Ramos (cell line): ENCODE measurements around the gene ARHGAP8.

ENCODE experiments used
- in situ Hi-C: fragments of 300-500 bp; cut with MboI; formaldehyde crosslinking; loops from one replicate; pipeline ENCODE4 v1.14.3; 2022; ENCODE audit warnings: low sequenced_read_pairs; ENCODE audit not compliant: unreplicated experiment

ARHGAP8 gene

DNA sequence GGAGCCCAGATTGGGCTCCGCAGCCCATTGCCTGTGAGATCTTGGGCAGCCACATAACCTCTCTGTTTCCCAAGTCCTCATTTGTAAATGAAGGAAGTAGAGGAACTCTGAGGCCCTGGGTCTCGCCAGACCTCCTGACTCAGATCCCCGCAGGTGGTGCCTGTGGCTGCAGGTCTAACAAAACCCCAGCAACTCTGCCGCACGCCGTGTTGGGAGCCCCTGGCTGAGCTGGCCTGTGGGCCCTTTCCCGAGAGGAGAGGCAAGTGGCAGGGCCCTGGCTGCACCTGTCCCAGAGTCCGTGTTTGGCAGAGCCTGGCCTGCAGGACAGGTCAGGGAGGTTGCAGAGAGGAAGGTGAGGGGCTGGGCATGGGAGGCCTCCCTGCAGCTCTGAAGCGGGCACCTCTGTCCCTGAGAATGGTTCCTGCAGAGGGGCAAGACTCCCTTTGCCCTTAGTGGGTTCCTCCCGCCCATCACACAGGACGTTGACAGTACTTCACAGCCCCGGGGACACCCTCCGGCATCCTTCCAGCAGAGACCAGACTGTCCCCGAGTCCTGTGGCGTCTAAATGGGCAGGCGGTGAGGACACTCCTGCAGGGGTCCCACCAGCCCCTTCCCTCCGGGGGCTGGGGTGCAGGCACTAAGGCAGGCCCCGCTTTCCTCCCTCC lies 67.7 kb downstream of the ARHGAP8 start:
- in situ Hi-C loops, result no loop called here

GRCh38 chr22:44821741-44822475 lies 69.5 kb downstream of the ARHGAP8 start:
- in situ Hi-C loops, result no loop called here

GRCh38 chr22:44822534-44822933 lies 70.2 kb downstream of the ARHGAP8 start:
- in situ Hi-C loops, result no loop called here

GRCh38 chr22:44823396-44823795 lies 71.0 kb downstream of the ARHGAP8 start:
- in situ Hi-C loops, result no loop called here

- in situ Hi-C loops, result no loop called here
These were observed 71.4 kb downstream of the ARHGAP8 start for GRCh38 chr22:44823806-44824205.

- in situ Hi-C loops, result no loop called here
These were observed 71.9 kb downstream of the ARHGAP8 start for GRCh38 chr22:44824271-44824670.

DNA sequence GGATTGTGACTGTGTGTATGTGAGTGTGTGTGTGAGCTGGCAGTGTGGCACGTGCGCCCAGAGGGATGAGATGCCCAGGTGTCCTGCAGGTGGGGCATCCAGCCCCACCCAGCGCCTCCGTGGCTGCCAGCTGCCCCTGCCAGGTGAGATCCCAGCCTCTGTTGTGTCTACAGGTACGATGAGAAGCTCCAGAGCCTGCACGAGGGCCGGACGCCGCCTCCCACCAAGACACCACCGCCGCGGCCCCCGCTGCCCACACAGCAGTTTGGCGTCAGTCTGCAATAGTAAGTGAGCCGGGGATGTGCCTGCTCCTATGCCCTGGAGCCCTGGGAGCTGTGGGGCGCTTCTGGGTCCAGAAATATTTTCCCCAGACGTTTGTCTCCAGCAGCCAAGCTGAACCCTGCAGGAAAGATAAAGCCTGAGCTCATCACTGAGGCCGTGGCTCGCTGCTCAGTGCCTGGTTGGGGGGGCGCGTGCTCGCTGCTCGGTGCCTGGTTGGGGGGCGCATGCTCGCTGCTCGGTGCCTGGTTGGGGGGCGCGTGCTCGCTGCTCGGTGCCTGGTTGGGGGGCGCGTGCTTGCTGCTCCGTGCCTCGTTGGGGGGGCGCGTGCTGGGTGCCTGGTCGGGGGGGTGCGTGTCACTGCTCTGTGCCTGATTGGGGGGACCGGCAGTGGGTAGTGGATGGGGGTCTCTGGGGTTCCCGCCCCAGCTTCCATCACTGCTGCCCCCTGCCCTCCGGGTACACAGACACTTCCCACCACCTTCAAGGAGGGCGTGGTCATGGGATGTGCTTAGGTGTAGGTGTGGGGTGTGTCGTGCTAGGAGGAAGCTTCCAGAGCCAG lies 73.2 kb downstream of the ARHGAP8 start:
- in situ Hi-C loops, result no loop called here

DNA sequence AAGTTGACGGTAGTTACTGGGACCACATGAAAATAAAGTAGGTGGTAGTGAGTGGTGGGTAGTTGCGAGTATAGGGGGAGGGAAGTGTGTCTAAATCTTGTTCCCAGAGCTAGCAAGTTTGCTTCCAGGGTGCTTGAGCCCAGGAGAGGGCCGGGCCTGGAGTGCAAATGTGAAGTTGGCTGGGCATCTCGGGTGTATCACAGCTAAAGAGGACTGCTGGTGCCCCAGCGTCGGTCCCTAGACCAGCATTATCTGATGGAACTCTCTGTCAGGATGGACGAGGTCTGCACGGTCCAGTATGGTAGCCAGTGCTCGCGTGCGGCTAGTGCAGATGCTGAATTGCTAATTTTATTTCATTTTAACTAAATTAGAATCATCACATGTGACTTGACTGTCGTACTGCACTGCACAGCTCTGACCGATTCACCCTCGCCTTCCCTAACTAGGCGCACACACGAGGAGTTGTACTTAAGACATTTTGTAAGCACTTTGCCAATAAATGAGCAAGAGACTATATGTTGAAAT lies 75.4 kb downstream of the ARHGAP8 start:
- in situ Hi-C loops, result no loop called here

DNA sequence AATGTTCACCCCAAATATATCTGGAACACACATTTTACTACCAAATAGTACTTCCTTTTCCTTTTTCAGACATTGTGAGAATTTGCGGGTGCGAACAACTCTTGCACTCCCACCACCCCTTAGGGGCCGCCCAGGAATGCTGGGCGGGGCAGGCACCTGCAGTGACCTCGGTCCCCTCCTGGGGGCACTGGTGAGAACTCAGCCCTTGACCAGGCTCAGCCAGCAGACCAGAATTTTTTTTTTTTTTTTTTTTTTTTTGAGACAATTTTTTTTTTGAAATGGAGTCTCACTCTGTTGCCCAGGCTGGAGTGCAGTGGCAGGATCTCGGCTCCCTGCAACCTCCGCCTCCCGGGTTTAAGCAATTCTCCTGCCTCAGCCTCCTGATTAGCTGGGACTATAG lies 75.8 kb downstream of the ARHGAP8 start:
- in situ Hi-C loops, result no loop called here

DNA sequence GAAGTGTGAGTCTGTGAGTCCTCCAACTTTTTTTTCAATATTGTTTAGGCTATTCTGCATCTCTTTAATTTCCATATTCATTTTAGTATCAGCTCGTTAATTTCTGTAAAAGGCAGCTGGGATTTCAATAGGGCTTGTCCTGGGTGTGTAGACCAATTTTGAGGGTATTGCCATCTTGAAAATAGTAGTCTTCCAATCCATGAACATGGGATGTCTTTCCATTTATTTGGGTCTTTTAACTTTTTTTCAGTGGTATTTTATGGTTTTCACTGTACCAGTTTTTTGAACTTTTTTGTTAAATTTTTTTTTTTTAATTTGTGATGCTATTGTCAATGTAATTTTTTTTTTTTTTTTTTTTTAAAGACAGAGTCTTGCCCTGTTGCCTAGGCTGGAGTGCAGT lies 79.5 kb downstream of the ARHGAP8 start:
- in situ Hi-C loops, result no loop called here

DNA sequence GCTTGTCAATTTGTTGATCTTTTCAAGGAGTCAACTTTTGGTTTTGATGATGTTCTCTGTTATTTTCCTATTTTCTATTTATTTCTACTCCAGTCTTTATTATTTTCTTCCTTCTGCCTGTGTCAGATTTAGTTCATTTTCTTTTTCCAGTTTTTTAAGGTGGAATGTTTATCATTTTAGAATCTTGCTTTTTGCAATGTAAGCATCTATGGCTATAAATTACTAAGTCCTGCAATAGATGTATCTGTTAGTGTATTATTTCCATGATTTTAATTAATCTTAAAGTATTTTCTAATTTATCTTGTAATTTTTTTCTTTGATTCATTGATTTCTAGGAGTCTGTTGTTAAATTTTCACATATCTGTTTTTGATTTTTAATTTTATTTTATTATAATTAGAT lies 81.7 kb downstream of the ARHGAP8 start:
- in situ Hi-C loops, result no loop called here

DNA sequence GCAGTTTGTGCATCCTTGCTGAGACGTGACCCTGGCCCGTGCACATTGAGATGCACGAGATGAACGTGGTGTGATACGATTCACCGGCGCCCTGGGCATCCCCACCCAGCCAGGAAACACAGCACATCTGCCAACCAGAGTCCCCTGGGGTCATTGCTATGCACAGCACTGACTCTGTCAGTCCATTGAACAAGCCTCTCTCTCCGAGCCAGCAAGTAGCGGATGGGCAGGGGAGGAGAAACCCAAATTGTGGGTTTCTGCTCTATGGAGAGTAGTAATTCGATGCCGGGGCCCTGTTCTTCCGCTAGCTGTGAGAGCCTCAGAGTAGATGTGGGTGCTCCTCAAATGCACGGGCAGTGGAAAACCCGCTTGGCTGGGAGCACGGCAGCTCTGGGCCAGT lies 85.1 kb downstream of the ARHGAP8 start:
- in situ Hi-C loops, result no loop called here

- in situ Hi-C loops, result no loop called here
These were observed 86.1 kb downstream of the ARHGAP8 start for GRCh38 chr22:44838316-44839016.

DNA sequence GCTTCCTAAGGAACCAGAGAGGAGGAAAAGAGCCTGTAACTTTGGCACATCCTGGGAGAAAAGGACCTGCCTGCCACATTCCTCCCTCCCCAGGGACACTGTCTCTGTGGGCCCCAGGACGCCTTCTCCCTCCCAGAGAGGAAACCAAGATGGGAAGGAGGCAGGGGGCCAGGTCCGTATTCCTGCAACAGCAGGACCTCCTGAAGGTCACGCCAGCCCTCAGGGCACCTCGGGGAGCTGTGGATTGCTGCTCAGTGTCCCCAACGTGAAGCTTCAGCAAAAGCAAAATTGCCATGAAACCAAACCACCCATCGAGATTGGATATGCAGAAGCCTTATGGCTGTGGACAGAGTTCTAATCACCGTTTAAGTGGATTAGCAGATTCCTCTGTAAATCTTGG lies 86.7 kb downstream of the ARHGAP8 start:
- in situ Hi-C loops, result no loop called here

DNA sequence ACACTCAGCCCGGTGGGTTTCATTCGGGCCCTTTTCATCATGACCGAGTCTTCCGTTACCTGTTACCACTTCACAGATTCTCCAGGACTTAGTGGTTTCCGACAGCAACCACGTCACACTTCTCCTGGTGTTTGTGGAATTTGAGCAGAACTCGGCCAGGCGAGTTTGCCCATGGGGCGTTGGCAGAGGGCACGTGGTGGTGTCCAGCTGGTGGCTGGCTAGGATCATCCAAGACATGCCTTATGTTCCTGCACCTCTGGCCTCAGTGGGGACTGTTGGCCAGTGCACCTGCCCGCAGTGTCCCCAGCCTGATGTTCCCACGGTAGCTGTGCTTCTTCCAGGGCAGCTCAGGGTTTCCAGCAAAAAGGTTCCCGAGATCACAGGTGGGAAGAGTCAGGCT lies 87.3 kb downstream of the ARHGAP8 start:
- in situ Hi-C loops, result no loop called here

- in situ Hi-C loops, result no loop called here
These were observed 88.4 kb downstream of the ARHGAP8 start for GRCh38 chr22:44840611-44841322.

DNA sequence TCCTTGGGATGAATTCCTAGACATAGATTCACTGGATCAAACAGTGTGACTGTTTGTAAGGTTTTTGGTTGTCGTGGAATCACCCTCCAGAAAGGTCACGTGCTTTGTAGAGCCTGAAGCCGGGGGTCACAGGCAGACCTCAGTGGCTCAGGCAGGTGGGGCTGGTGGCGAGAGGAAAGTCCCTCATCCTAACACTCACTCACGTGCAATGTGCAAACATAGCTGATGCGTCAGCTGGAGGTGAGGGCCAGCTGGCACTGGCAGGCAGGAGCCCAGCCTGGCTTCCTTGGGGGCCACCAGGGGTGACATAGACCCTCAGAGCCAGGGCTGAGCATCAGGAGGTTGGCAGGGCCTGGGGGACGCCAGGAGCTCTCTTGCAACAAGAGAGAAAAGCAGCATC lies 90.0 kb downstream of the ARHGAP8 start:
- in situ Hi-C loops, result no loop called here

- in situ Hi-C loops, result no loop called here
These were observed 92.8 kb downstream of the ARHGAP8 start for GRCh38 chr22:44845191-44845590.

GRCh38 chr22:44845796-44846720 lies 93.7 kb downstream of the ARHGAP8 start:
- in situ Hi-C loops, result no loop called here
